EL (cell line): ENCODE measurements around the gene SLC23A1.
"Not testable (repeated sequence)": the region's sequence is repeated elsewhere in the genome, so short reads cannot be mapped to it uniquely, and the experiment has no call there.

Experiments used
- DNase-seq: peaks from one replicate; pipeline ENCODE4 v3.0.0-alpha.2; 2016

The SLC23A1 gene

GRCh38 chr5:139389701-139390638 is 6.9 kb upstream of the SLC23A1 start, which contains the start of gene MZB1:
Gene MZB1 (minus strand): TSS chr5:139389913. CDS start chr5:139389856, 57 bp downstream.
- no peak for DNase-seq

DNA sequence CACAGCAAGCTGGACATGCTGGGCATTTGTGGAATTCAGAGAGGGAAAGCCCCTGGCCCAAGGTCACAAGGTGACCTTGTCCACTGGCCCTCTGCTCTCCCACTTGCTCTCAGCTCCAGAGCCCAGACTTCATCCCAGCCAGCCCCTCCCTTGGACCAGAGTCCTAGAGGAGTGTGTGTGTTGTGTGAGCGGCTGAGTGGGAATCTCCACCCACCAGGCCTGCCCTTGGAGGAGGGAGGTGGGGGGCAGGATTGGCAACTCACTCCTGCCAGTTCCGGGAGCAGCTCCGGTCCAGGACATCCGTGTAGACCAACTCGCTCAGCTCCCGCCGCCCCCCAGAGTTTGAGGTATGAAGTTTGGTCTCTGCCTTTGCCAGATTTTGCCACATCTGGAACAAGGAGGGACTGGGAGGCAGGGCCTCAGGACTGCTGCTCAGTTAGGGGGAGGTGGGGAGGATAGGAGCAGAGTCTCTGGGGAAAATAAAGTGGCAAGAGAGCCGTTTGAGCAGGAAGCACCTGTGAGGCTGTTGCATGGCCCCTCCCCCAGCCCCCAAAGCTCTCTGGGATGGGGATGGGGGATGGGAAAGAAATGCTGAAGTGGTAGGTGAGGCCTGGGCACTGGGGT is 5.2 kb upstream of the SLC23A1 start:
- DNase-seq, result peak; percentile 33

GRCh38 chr5:139387611-139388197 is 4.6 kb upstream of the SLC23A1 start:
- DNase-seq, result no peak

DNA sequence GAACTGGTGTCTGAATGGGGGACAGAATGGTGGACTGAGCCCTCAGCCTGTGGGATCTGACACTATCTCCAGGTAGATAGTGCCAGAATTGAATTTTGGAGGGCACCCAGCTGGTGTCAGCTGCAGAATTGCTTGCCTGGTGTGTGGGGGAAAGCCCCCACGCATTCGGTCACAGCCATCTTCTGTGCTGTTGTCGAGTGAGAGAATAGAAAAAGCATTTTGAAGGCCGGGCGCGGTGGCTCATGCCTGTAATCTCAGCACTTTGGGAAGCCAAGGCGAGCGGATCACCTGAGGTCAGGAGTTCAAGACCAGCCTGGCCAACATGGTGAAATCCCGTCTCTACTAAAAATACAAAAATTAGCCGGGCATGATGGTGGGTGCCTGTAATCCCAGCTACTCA is 3.9 kb upstream of the SLC23A1 start:
- not testable (repeated sequence) for DNase-seq

DNA sequence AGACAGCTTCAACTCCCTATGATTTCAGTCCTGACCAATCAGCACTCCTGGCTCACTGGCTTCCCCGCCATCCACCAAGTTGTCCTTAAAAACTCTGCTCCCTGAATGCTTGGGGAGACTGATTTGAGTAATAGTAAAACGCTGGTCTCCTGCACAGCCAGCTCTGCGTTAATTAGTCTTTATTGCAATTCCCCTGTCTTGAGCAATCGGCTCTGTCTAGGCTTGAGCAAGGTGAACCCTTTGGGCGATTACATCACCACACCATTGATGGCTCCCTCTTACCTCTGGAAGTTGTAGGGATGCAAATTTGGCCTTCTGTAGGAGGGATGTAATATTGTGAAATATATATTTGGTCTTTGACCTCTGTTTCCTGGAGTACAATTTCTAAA is 2.9 kb upstream of the SLC23A1 start:
- no peak for DNase-seq

DNA sequence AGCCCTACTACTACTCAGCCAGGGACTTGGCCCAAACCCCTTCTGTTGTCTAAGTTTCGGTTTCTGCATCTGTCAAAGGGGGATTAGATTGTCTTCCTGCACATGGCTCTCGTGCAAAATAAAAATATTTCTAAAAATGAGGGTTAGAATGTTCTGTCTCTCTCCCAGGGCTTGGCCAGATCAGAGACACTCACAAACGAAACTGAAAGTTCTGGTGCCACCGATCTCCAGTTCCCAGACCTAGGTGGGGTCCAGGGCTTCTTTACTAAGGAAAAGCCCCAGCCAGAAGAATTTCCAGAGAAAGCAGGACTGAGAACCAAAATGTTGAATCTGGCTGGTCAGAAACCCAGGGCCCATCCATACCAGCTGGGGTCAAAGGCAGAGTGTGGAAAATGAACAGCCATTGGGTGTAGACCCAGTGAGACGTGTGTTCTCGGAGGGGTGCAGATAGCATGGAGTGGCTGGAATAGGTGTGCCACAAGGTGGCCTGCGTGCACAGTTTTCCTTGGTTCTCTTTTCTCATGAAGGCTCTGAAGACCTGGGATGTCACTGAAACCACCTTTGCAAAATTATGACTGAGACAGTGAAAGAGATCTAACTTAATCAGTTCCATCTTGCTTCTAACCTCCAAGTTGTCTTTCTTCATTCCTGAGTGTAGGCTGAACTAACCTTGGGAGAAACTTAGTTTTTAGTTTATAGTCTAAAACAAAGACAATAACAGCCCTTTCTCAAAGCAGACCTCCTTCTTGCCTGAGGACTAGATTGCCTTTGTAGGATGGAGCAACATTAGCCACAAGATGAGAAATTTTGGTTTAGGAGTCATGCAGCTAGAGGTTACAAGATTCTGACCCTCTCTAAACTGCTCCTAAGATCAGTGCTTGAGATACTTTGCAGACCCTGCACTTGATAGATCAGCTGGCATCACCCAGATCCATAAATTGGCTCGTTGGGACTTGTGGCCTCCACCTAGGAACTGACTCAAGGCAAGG is 2.3 kb upstream of the SLC23A1 start:
- no peak for DNase-seq

DNA sequence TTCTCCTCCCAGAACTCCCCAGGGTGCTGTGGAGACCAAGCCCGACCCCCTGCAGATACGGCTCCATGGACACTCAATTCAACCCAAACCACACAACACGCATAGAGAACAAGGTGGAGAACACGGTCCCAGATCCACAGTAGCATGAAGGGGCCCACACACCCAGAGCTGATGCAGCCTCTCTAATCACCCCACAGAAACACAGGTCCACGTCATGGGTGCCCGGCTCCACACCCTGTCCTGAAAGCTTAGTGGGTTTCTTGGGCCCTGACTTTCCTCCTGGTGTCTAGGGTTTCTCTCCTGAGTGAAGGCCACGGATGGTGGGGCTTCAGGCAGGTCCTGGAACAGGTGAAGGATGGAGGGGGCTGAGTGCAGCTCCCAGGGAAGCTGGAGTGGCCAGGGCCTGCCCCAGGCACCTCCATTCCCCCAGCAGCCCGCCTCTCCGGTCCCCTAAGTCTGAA is 1.5 kb upstream of the SLC23A1 start:
- no peak for DNase-seq

GRCh38 chr5:139383993-139384590 is 995 bp upstream of the SLC23A1 start:
- no peak for DNase-seq

- DNase-seq, result no peak
Observed at GRCh38 chr5:139382807-139383206, 290 bp downstream of the SLC23A1 start.

- DNase-seq, result no peak
Observed at GRCh38 chr5:139381837-139382761, 998 bp downstream of the SLC23A1 start.

DNA sequence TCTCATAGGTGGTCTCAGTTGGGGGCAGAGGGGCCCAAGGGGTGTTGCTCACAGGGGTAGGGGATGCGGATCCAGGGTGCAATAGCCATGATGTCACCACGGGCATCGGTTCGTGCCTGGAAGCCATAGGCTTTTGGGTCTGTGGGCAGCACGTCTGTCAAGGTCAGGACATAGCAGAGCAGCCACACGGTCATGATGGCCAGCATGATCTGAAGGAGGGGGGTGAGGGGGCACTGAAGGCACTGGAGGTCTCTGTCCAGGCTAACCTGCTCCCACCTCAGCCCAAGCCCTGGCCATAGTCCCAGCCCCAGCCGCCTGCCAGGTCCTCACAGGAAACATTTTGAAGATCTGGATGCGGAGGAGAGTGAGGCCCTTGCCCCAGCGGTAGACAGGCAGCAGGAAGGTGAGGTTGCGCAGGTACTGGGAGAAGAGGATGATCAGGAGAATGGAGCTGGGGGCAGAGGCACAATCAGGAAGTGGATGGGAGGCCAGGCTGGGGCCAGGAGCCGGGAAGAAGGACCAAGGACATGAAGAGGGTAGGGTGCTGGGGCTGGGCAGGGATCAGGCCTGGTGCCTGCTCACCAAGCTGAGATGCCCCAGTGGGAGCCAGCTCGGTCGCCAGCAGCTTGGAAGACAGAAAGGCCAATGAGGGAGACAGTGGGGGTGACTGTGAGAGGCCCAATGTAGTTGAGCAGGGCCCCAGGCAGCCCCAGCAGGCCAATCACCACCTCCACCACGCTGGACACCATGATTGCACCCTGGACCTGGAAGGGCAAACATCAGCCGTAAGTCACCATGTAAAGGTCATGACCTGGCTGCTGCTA is 3.3 kb downstream of the SLC23A1 start:
- no peak for DNase-seq

DNA sequence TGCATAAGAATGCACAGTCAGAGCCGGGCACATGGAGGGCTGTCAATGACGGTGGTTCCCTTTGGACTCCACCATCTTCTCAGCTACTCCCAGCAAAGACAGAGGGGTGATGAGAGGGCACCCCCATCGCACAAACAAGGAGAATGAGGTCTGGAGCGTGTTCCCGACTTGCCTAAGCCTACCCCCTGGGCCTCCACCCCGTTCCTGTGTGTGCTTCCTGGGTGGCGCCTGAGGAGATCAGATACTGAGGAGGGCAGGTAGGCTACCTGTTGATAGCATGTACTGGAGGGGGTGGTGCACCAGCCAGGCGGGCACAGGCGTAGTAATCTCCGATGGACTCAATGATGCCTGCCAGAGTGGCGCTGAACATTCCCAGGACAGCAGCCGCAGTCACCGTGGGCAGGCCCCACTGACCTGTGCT is 4.1 kb downstream of the SLC23A1 start:
- DNase-seq, result no peak

GRCh38 chr5:139378101-139378825 is 4.8 kb downstream of the SLC23A1 start:
- no peak for DNase-seq

GRCh38 chr5:139377226-139377625 is 5.9 kb downstream of the SLC23A1 start:
- DNase-seq, result no peak

DNA sequence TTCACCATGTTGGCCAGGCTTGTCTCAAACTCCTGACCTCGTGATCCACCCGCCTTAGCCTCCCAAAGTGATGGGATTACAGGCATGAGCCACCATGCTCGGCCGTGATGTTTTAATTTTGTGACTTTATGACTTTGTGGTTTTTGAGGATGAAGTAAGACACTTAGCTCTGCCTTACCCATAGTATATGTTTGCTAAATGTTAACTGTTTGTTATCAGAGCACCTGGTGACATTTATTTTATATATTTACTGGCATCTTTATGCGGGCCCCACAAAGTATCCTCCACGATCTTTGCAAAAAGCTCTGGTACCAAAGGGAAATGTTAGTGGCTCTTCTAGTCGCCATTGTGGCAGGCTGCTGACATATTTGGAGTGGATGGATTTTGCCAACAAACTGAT is 6.7 kb downstream of the SLC23A1 start:
- no peak for DNase-seq

- no peak for DNase-seq
Observed at GRCh38 chr5:139374909-139375308, 8.2 kb downstream of the SLC23A1 start.

DNA sequence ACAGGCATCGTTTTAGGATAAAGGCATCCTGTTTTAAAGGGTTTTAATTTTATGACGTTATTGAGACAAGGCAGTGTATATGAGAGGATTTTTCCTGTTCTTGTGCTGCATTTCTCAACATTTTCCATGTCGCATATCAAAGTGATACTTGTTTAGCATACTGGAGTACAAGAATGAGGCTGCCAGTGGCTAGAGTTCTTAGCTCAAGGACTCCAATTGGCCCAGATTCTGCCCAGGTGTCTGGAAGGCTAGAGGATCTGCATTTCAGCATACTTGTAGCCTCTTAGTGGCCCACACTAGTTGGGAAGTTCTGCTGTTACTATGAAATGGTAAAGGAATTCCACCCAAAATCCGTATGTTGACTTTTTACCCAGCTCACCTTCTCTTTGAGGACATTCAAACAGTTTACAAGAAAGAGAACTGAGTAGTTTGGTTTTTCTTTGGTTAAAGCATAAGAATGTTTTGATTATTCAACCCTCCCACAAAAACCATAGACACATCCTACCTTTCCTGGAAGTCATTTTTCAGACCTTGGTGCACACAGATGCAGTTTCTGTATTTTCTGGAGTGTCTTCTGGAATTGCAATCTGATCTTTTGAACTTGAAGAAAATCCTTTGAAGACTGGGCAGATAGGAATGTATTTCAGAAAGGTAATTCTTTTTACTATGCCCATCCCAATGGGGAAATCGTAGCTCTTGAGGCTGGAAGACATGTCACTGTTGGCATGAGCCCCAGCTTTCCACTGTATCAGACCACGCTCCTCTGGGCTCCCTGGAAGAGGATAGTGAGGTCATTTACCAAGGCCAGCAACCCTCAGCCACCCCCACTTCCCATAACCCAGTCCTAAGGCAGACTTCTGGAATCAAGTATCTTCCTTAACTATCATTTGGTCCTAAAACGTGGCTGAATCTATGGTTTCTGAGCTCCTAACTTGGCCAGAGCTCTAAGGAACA is 11.3 kb downstream of the SLC23A1 start:
- no peak for DNase-seq

DNA sequence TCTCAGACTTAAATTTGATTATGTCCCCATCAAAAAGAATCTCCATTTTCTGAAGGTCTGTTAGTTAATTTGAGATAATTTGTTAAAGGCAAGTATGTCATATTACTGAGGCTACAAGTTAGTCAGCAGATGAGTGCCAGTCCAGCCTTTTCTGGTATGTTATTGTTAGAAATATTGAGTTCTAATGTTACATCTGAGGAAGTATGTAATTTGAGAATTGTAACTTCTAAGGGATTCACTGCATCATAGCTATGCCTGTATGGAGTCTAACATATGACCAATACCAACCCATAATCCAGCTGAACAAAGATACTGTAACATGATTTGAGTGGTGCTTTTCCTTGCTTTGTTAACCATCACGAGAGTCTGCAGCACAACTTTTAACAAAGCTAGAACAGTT is 13.9 kb downstream of the SLC23A1 start:
- DNase-seq, result no peak
